ENCODE data around the gene CLEC17A.

CLEC17A gene

GRCh38 chr19:14654786-14655560 lies 72.1 kb downstream of the CLEC17A start:
- DNase-seq (ENCODE audit: low spot score) = no peak

- DNase-seq (ENCODE audit: low spot score) = no peak
Measured at GRCh38 chr19:14655726-14656125, 72.8 kb downstream of the CLEC17A start.

- DNase-seq (ENCODE audit: low spot score) = no peak
Measured at GRCh38 chr19:14659874-14660489, 77.1 kb downstream of the CLEC17A start.

GRCh38 chr19:14661372-14661924 lies 78.6 kb downstream of the CLEC17A start:
- no peak for DNase-seq (ENCODE audit: low spot score)

Data from hepatic stellate cell (primary cell).